ENCODE results near the gene DARS1.

DARS1 gene

GRCh38 chr2:135985018-135985825, at the start of gene DARS1:
DARS1 (minus strand) TSS chr2:135985626; CDS start chr2:135985468, 158 bp downstream.
- peak; percentile 94 to 97 (median 97) for DNase-seq

DNA sequence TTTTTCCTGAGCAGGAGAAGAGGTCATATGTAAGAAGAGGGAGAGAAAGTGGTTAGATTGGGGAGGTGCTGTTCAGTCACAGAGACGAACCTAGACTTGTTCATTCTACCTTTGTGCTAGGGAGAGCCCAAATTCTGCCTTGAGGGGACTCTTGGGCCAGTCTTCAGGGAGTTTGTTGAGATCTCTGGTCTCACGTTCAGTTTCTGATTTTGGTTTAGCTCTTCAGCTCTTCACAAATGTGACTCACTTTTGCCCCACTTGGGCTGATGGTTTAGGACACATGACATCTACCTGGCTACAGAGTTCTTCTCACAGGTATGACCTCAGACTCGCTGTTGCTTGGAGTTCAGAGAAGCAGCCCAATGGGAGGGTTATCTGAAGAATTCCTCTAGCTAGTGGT, 49.2 kb upstream of the DARS1 start:
- no peak for DNase-seq

DNA sequence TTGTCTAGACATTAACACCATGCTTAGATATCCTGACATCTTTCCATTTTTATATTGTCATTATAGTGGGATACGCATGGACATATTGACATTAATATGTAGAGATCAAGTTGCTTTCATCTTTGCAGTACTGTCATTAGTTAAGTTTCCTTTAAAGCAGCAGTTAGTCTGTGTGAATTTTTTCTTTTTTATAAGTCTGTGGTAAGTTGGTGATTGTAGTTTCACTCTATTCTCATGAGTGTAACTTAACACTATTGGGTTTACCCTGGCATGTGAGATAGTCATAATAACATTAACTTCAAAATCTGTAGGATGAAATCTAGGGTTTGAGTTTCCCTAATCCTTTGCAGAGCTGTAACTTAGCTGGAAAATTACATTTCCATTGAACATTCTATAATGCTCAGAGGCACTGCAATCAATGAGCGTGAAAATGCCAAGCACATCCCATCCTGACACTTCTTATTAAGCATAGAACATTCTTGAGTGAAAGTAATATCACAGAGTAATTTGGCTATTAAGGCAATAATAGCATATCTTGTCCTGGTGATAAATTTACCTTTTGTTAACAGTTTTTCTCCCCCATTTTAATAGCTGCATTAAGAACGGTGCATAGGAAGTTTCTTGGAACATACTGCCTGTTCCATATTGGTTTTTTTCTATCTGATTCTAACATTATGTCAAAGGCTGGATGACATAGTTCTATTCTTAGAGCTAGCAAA, 47.5 kb upstream of the DARS1 start:
- DNase-seq = no peak

DNA sequence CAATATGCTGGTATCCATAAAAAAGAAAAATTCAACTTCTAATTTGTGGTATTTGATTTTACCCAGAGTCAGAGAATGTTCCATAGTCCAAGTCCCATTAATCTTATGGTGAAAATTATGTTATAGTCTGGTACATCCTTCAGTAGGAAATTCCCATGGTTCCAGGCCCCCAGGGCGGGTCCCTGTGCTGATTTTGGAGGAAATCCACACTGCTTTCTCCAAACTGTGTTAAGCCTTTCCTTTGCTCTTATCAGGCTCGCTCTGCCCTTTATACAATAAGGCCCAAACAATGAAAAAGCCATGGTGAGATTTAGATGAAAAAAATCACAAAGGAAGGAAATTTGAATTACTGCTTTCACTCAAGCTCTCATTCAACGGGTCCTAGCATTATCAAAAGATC, 46.8 kb upstream of the DARS1 start:
- no peak for DNase-seq

DNA sequence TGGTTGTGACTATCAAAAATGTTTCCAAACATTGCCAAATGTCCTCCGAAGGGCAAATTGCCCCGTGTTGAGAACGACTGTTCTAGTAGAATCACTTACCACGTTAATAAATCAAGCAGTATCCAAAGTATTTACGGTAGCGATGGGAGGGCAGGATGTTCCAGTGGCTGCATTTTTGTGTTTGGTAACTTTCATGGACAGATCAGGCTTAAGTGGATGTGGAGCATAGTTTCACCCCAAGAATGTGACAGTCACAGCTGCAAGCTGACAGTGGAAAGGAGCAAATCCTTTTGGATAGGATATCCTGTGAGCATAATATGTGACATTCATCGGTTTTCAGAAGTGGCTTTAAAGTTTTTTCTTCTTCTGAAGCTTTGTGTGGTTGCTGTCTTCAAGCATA, 46.3 kb upstream of the DARS1 start:
- no peak for DNase-seq

DNA sequence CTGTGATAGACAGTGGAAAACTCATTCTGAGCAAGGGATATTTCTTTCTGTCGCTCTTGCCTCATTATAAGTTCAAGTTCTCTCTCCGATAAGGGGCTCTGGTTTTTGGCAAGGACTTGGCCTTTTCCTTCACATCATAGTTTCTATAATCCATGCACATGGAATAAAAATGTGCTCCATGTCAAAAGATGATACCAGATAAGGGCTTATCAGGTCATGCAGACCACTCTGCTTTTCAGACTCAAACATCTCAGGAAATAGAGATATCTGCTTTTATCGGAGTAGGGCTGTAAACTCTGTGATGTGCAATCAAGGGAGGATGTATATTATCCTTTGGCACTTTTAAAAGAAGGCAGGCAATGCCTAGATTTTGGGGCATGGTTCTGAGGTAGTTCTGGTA, 45.0 kb upstream of the DARS1 start:
- no peak for DNase-seq

DNA sequence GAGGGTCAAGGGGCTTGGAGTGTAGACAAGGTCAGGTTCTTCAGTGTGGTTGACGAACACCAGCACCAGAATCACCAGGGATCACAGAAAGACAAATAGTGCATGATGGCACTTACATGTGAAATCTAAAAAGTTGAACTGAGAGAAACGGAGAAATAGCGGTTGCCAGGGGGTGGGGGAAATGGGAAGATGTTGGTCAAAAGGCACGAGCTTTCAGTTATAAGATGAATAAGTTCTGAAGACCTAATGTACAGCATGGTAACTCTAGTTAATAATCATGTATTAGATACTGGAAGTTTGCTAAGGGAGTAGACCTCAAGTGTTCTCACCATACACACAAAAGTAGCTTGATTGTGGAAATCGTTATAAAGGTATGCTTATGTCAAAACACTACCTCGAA, 43.7 kb upstream of the DARS1 start:
- DNase-seq = no peak

DNA sequence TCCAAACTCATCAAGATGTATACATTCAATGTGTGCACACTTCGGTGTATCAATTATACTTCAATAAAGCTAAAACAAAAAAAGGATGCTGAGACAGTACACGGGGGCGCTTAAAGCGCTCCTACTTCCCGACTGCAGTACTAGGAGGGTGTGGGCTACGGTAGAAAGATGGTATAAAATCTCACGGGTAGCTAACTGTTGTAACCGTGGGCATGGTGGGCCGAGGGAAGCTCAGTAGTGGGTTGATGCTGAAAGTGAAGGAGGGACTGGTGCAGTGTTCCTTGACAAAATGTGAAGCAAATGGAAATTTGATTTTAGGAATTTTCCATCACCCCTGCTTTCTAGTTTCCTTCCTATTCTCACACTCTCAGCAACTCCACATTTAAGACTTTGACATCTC, 42.6 kb upstream of the DARS1 start:
- no peak for DNase-seq

- DNase-seq = no peak
These were observed 41.7 kb upstream of the DARS1 start for GRCh38 chr2:136027112-136027511.

DNA sequence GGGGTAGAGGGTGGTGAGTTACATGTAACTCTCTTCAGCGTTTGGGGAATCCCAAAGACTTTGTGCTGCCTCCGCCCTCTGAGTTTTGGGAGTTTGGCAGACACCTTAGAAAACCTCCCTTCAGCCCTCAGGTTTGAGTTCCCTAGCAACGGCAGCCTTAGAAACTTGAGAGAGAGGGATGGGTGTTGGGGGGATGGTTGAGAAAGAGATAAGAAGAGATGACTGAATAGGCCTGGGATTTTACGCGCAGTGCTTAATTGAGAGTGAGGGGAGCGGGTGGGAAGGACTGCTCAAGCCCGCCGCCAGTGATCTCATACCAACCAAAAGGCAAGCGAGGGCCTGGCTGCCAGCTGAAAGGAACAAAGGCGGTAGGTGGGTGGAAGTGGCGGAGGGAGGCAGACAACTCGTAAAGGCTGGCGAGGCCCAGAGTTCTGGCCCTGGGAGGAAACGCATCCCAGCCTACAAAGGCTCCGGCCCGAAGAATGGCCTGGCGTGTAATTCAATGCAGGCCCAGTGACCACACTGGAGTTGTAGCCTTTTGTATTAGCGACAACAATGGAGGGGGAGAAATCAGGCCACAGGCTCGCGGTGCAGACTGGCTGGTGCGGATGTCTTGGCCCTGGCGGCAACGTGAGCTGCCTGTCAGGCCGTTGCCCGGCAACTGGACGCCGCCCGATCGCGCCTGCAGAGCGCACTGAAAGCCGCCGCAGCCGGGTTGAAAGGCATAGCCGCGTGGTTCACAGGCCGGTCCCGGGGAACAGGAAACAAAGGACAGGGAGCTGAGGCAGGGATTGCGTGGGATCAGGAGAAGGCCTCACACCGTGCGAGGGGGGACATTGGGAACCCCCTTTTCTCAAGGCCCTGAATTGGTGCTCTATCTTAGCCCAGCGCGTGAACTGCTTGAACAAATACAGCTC, 39.9 kb upstream of the DARS1 start:
- DNase-seq = peak; percentile 34 to 62 (median 40)

- no peak for DNase-seq
These were observed 39.2 kb upstream of the DARS1 start for GRCh38 chr2:136024616-136025015.

DNA sequence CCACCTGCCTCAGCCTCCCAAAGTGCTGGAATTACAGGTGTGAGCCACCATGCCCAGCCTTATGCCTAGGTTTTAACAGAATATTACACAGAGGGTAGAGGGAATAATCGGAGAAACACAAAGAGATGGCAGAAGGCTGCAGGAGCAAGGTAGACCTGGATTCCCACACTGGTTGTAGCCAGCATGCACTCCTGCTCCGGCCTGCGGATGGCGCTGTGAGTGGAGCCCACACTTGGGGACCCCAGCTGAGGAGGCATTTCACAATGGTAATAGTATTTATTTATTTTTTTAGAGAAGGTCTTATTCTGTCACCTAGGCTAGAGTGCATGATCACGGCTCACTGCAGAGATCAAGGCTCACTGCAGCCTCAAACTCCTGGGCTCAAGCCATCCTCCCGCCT, 38.8 kb upstream of the DARS1 start:
- DNase-seq = no peak

GRCh38 chr2:136023416-136023815, 38.0 kb upstream of the DARS1 start:
- no peak for DNase-seq

- DNase-seq = peak; percentile 84 to 92 (median 89)
These were observed 37.1 kb upstream of the DARS1 start for GRCh38 chr2:136022396-136023146.

- DNase-seq = peak; percentile 73 to 90 (median 85)
These were observed 36.5 kb upstream of the DARS1 start for GRCh38 chr2:136021976-136022375.

GRCh38 chr2:136021406-136021805, 36.0 kb upstream of the DARS1 start:
- DNase-seq = no peak

- no peak for DNase-seq
These were observed 35.4 kb upstream of the DARS1 start for GRCh38 chr2:136020831-136021230.

- DNase-seq = no peak
These were observed 34.4 kb upstream of the DARS1 start for GRCh38 chr2:136019825-136020224.

- DNase-seq = peak; percentile 48 to 80 (median 80)
These were observed 33.9 kb upstream of the DARS1 start for GRCh38 chr2:136019306-136019705.

- DNase-seq = no peak
These were observed 32.4 kb upstream of the DARS1 start for GRCh38 chr2:136017786-136018185.

DNA sequence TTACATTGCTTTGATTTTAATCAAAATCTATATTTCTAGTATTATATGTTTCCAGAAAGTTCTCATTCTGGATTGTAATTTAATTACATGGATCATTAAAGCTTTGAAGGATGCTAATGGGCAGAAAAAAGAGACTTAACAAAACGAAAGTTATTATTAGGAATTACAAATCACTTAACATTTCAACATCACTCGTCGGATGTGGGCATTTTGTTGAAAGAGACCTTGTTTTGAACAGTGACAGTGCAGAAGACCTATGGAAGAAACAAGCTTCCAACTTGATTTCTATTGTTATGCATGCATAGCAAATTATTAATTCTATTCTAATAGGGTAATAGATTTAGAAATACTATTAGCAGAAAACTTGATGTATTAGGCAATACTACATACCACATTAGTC, 31.4 kb upstream of the DARS1 start:
- peak; percentile 31 to 58 (median 53) for DNase-seq

- no peak for DNase-seq
These were observed 31.0 kb upstream of the DARS1 start for GRCh38 chr2:136016427-136016826.
